Measurements from ENCODE around the gene CLCN6.

DNA sequence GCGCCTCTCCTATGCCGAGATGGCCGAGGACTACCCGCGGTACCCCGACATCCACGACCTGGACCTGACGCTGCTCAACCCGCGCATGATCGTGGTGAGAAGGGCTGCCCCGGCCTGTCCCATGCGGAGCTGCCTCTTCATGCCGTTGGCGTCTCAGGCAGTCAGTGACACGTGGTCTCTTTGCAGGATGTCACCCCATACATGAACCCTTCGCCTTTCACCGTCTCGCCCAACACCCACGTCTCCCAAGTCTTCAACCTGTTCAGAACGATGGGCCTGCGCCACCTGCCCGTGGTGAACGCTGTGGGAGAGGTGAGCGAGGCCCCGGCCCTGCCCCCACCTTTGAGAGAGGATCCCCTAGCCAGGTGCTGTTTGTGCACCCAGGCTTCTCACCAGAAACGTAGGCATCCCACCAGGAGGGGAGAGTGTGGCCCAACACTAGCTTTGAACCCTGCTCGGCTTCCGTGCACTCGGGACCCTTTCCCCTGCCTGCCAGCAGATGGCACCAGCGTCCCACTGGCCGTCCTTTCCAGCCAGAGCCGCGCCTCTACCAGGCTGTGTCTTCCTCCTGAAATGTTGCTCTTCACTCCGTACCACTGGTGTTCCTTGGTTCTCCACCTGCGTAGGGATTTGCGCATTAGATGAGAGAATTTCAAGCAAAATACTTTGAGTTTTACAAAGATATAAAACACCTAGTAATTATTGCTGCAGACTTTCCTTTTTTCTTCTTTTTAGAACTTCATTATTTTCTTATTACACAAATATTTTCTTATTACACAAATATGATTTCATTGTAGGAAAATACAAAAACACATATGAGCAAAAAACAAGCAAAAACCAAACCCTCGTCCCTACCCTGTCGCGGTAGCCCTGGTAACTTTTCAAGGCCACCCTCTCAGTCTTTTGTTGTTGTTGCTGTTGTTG is 32.6 kb downstream of the CLCN6 start:
- TF ChIP-seq TAF1 (IDR thresholded peaks at IDR 0.05; ENCODE audit: borderline replicate concordance, low read depth, low read length) (no peak), POLR2AphosphoS5 (IDR thresholded peaks at IDR 0.05; ENCODE audit: low read depth, low read length) (no peak)

Measured in GM12892 (cell line).